Measurements from ENCODE around the gene LRRFIP1. TPM values are rescaled to one million over a fixed set of nuclear protein-coding genes. Genes with fewer than 3 reads are reported as not detected.
A peak's percentile ranks its signal among the peaks of the same experiment; 100 is the strongest.

LRRFIP1 gene
- total and polyA plus RNA-seq, 2 experiments from 2014 or later: 90.9 to 95.3 TPM

- Histone ChIP-seq H3K9me3 (ENCODE audit: low read depth) (no peaks in the 10 kb centered on the region), H3K27me3 (no peaks in the 10 kb centered on the region), H3K4me3 (no peak overlapping the region), H3K36me3 (no peaks in the 10 kb centered on the region), H3K27ac (no peak overlapping the region), H3K4me1 (ENCODE audit: low read depth) (peaks cover 7% of the 10 kb centered on the region)
- no peak for TF ChIP-seq CTCF (IDR thresholded peaks at IDR 0.05; ENCODE audit: low read depth, low read length)
- no peak for DNase-seq (ENCODE audit: low read depth in 1 of 2, low spot score in 1 of 2)
Observed at GRCh38 chr2:237623428-237624403, 3.7 kb upstream of the LRRFIP1 start.

- no peaks in the 10 kb centered on the region for H3K9me3 ChIP-seq (ENCODE audit: low read depth)
- no peak overlapping the region for H3K27ac ChIP-seq
Observed at GRCh38 chr2:237624565-237624964, 2.8 kb upstream of the LRRFIP1 start.

GRCh38 chr2:237625216-237625705 is 2.1 kb upstream of the LRRFIP1 start:
- Histone ChIP-seq H3K4me3 (no peak overlapping the region), H3K27ac (no peak overlapping the region), H3K36me3 (no peaks in the 10 kb centered on the region), H3K9me3 (ENCODE audit: low read depth) (no peaks in the 10 kb centered on the region), H3K4me1 (ENCODE audit: low read depth) (peaks cover 22% of the 10 kb centered on the region), H3K27me3 (no peaks in the 10 kb centered on the region)
- TF ChIP-seq CTCF (IDR thresholded peaks at IDR 0.05; ENCODE audit: low read depth, low read length): no peak
- DNase-seq (ENCODE audit: low read depth in 1 of 2, low spot score in 1 of 2): no peak

More at GRCh38 chr2:237624565-237624964, 2.8 kb upstream of the LRRFIP1 start:
- TF ChIP-seq CTCF (IDR thresholded peaks at IDR 0.05; ENCODE audit: low read depth, low read length): no peak
- H3K4me3 ChIP-seq: no peak overlapping the region
- no peaks in the 10 kb centered on the region for H3K36me3 ChIP-seq
- peaks cover 15% of the 10 kb centered on the region for H3K4me1 ChIP-seq (ENCODE audit: low read depth)
- H3K27me3 ChIP-seq: no peaks in the 10 kb centered on the region
- no peak for DNase-seq (ENCODE audit: low read depth in 1 of 2, low spot score in 1 of 2)

- no peak for DNase-seq (ENCODE audit: low read depth in 1 of 2, low spot score in 1 of 2)
- Histone ChIP-seq H3K4me1 (ENCODE audit: low read depth) (peaks cover 22% of the 10 kb centered on the region), H3K36me3 (no peaks in the 10 kb centered on the region), H3K4me3 (no peak overlapping the region), H3K9me3 (ENCODE audit: low read depth) (no peaks in the 10 kb centered on the region), H3K27ac (peak overlapping the region; percentile 44), H3K27me3 (no peaks in the 10 kb centered on the region)
- no peak for TF ChIP-seq CTCF (IDR thresholded peaks at IDR 0.05; ENCODE audit: low read depth, low read length)
Observed at GRCh38 chr2:237625777-237626176, 1.6 kb upstream of the LRRFIP1 start.

GRCh38 chr2:237626813-237627440 is 460 bp upstream of the LRRFIP1 start:
- no peak for TF ChIP-seq CTCF (IDR thresholded peaks at IDR 0.05; ENCODE audit: low read depth, low read length)
- H3K36me3 ChIP-seq: no peaks in the 10 kb centered on the region
- H3K27ac ChIP-seq: peak overlapping the region; percentile 87
- no peaks in the 10 kb centered on the region for H3K9me3 ChIP-seq (ENCODE audit: low read depth)
- H3K27me3 ChIP-seq: no peaks in the 10 kb centered on the region
- DNase-seq (ENCODE audit: low read depth in 1 of 2, low spot score in 1 of 2): no peak
- H3K4me1 ChIP-seq (ENCODE audit: low read depth): peaks cover 27% of the 10 kb centered on the region
- H3K4me3 ChIP-seq: peak overlapping the region; percentile 87

All from cardiac muscle cell (in vitro differentiated cells and primary cell).